ENCODE results near the gene TXNRD2. TPM values are rescaled to one million over a fixed set of nuclear protein-coding genes. Genes with fewer than 3 reads are reported as not detected.
A peak's percentile ranks its signal among the peaks of the same experiment; 100 is the strongest.

Gene TXNRD2
- total RNA-seq, result 11.7 TPM

GRCh38 chr22:19941365-19942082 is at the start of gene TXNRD2, which contains the start of gene COMT:
Gene TXNRD2, minus strand, starts transcription at chr22:19941818. Its CDS starts 15 bp downstream, at chr22:19941803.
Gene COMT, plus strand, starts transcription at chr22:19941772. Its CDS starts 20,755 bp downstream, at chr22:19962527.
- ATAC-seq, result peak; percentile 81

- no peak for ATAC-seq
Measured at GRCh38 chr22:19991395-19991644, 49.7 kb upstream of the TXNRD2 start.

GRCh38 chr22:19990609-19991394 is 49.2 kb upstream of the TXNRD2 start:
- no peak for ATAC-seq

- ATAC-seq, result no peak
Measured at GRCh38 chr22:19990188-19990587, 48.6 kb upstream of the TXNRD2 start.

GRCh38 chr22:19989725-19990067 is 48.1 kb upstream of the TXNRD2 start:
- no peak for ATAC-seq

- no peak for ATAC-seq
Measured at GRCh38 chr22:19988965-19989724, 47.5 kb upstream of the TXNRD2 start.

GRCh38 chr22:19988331-19988808 is 46.8 kb upstream of the TXNRD2 start:
- ATAC-seq, result no peak

GRCh38 chr22:19987394-19988306 is 46.0 kb upstream of the TXNRD2 start:
- ATAC-seq, result no peak

GRCh38 chr22:19986410-19987341 is 45.1 kb upstream of the TXNRD2 start:
- ATAC-seq, result peak; percentile 68

- ATAC-seq, result no peak
Measured at GRCh38 chr22:19986011-19986409, 44.4 kb upstream of the TXNRD2 start.

GRCh38 chr22:19984851-19985811 is 43.5 kb upstream of the TXNRD2 start:
- no peak for ATAC-seq

GRCh38 chr22:19984201-19984753 is 42.7 kb upstream of the TXNRD2 start:
- peak; percentile 78 for ATAC-seq

- ATAC-seq, result no peak
Measured at GRCh38 chr22:19983741-19984140, 42.1 kb upstream of the TXNRD2 start.

GRCh38 chr22:19982991-19983578 is 41.5 kb upstream of the TXNRD2 start:
- no peak for ATAC-seq

- no peak for ATAC-seq
Measured at GRCh38 chr22:19981961-19982920, 40.6 kb upstream of the TXNRD2 start.

GRCh38 chr22:19981171-19981960 is 39.7 kb upstream of the TXNRD2 start:
- no peak for ATAC-seq

- ATAC-seq, result no peak
Measured at GRCh38 chr22:19980766-19981165, 39.1 kb upstream of the TXNRD2 start.

Data from esophagus mucosa (tissue), 1 donor.